SU-DHL-6 (cell line): ENCODE data around the gene KIF3B.

Source experiments
- CTCF ChIP-seq: fragments of 200-600 bp; sonication (generic); IDR thresholded peaks from one replicate; pipeline ENCODE4 v1.5.1; 2017; ENCODE audit warnings: antibody characterized with exemption, mild to moderate bottlenecking, low read length, moderate library complexity; ENCODE audit not compliant: insufficient read depth, poor library complexity, severe bottlenecking
- EZH2phosphoT487 ChIP-seq: fragments of 200-600 bp; sonication (generic), shearing (Covaris generic); conservative IDR thresholded peaks from 2 replicates; pipeline ENCODE4 v1.6.1; 2018; ENCODE audit warnings: mild to moderate bottlenecking, antibody characterized with exemption, low read length, moderate library complexity, mixed read lengths

GRCh38 chr20:32359633-32360332 is 82.3 kb downstream of the KIF3B start:
- TF ChIP-seq EZH2phosphoT487 (no peak), CTCF (no peak)
